Panc1 (cell line): ENCODE results near the gene YY1. TPM values are rescaled to one million over a fixed set of nuclear protein-coding genes. Genes with fewer than 3 reads are reported as not detected.
A peak's percentile ranks its signal among the peaks of the same experiment; 100 is the strongest.

Source experiments
- ATAC-seq: fragments of 200-7000 bp; cut with Tn5 transposase; 2 replicates; pipeline ENCODE4 v1.9.1; 2020; ENCODE audit warnings: mild to moderate bottlenecking, moderate library complexity
- Bru-seq: library from RNA; stranded (reverse); fragments of 400-500 nt; gene quantifications from one replicate; lab custom pipeline; 2021; lab: Mats Ljungman, UMichigan
- BruChase-seq, 2 experiments: library from RNA; stranded (reverse); fragments of 400-500 nt; gene quantifications; one replicate each; lab custom pipeline; 2021; lab: Mats Ljungman, UMichigan
- BruUV-seq: library from RNA; stranded (reverse); fragments of 400-500 nt; replicated peaks from 2 replicates; lab custom pipeline; 2021; lab: Mats Ljungman, UMichigan
- CTCF ChIA-PET: fragments of 300-600 bp; sonication (Branson Sonifier 250); formaldehyde crosslinking; loops from one replicate; lab custom pipeline; 2022; ENCODE audit warnings: antibody characterized with exemption; lab: Charles Lee
- POLR2A ChIA-PET: fragments of 300-600 bp; sonication (Branson Sonifier 250); formaldehyde crosslinking; loops from one replicate; lab custom pipeline; 2022; ENCODE audit warnings: antibody characterized with exemption; lab: Charles Lee
- DNase-seq: peaks from one replicate; pipeline ENCODE4 v3.0.0-alpha.2; 2010; ENCODE audit warnings: low read depth, low spot score
- H3K27ac ChIP-seq: 2 replicates; pipeline ENCODE4 v1.5.1; 2011; ENCODE audit warnings: mild to moderate bottlenecking, low read length, inconsistent platforms
- H3K27me3 ChIP-seq: fragments of 200-500 bp; sonication (Bioruptor generic); 2 replicates; pipeline ENCODE4 v1.6.0; 2014; ENCODE audit warnings: low read length, inconsistent platforms; ENCODE audit not compliant: control insufficient read depth, insufficient read depth
- H3K36me3 ChIP-seq: fragments of 200-500 bp; sonication (Bioruptor generic); 2 replicates; pipeline ENCODE4 v1.5.1; 2014; ENCODE audit warnings: inconsistent platforms, mild to moderate bottlenecking, low read length, moderate library complexity; ENCODE audit not compliant: control insufficient read depth, insufficient read depth
- H3K4me1 ChIP-seq: 2 replicates; pipeline ENCODE4 v1.5.1; 2011; ENCODE audit warnings: inconsistent platforms, mild to moderate bottlenecking, low read length, moderate library complexity; ENCODE audit not compliant: control insufficient read depth, insufficient read depth
- H3K4me3 ChIP-seq, 2 experiments: 2 replicates each; pipeline ENCODE4 v1.5.1; 2011 to 2012; ENCODE audit warnings: low read depth in 2 of 2, low read length in 2 of 2, mild to moderate bottlenecking in 2 of 2, inconsistent platforms in 1 of 2, moderate library complexity in 1 of 2
- H3K9me3 ChIP-seq: fragments of 200-500 bp; sonication (Bioruptor generic); 2 replicates; pipeline ENCODE4 v1.5.1; 2014; ENCODE audit warnings: low read depth, mild to moderate bottlenecking, inconsistent platforms, low read length, moderate library complexity; ENCODE audit not compliant: control insufficient read depth, insufficient read depth
- POLR2AphosphoS5 ChIP-seq: IDR thresholded peaks from 2 replicates; pipeline ENCODE4 v1.6.1; 2012; ENCODE audit warnings: mild to moderate bottlenecking, low read depth, low read length, moderate library complexity
- SIN3A ChIP-seq: IDR thresholded peaks from 2 replicates; pipeline ENCODE4 v1.6.1; 2012; ENCODE audit warnings: low read depth, mild to moderate bottlenecking, low read length, moderate library complexity, borderline replicate concordance; ENCODE audit not compliant: insufficient read depth
- TCF7L2 ChIP-seq: IDR thresholded peaks from 2 replicates; pipeline ENCODE4 v1.6.1; 2011; ENCODE audit warnings: mild to moderate bottlenecking, low read depth, low read length, inconsistent platforms
- in situ Hi-C: cut with HindIII; loops from 2 replicates; pipeline ENCODE4 v1.10.0; 2016; ENCODE audit warnings: low sequenced_read_pairs, low pct_unique_long_range_greater_than_20kb
- intact Hi-C: fragments of 100-400 bp; cut with micrococcal nuclease; formaldehyde crosslinking; loops from one replicate; pipeline ENCODE4 v1.10.0; 2022; ENCODE audit not compliant: unreplicated experiment
- long read RNA-seq: library from polyadenylated mRNA; unstranded; transcript quantifications from one replicate; pipeline ENCODE4 v2.0.0, GENCODE V29; 2021; ENCODE audit not compliant: unreplicated experiment
- polyA plus RNA-seq: library from polyadenylated mRNA; unstranded; fragments of >200 nt; gene quantifications from one replicate; pipeline ENCODE4 v1.2.1, GENCODE V29; 2012; ENCODE audit warnings: missing spikeins; ENCODE audit not compliant: insufficient read length
- total RNA-seq: library from RNA; stranded (reverse); gene quantifications from one replicate; pipeline ENCODE4 v1.2.1, GENCODE V29; 2021; ENCODE audit not compliant: unreplicated experiment
- TF ChIP-seq, protein P1 (sequence below): fragments of 450-650 bp; IDR thresholded peaks from 2 replicates; pipeline ENCODE4 v1.5.1; 2017; ENCODE audit warnings: mild to moderate bottlenecking
- TF ChIP-seq, protein P2 (sequence below), 2 experiments: IDR thresholded peaks; 2 replicates each; pipeline ENCODE4 v1.6.1; 2011 to 2012; ENCODE audit warnings: low read depth in 2 of 2, control low read depth in 1 of 2, low read length in 1 of 2, mild to moderate bottlenecking in 1 of 2, moderate library complexity in 1 of 2; ENCODE audit not compliant: insufficient read depth in 1 of 2

YY1 gene
- total RNA-seq = 71.3 TPM
- 39.7 TPM for polyA plus RNA-seq
- percentile 84 among the genes with signal in this experiment for Bru-seq, nascent RNA
- BruChase-seq, experiment 1, labeled RNA remaining after a 2-hour chase = percentile 88 among the genes with signal in this experiment
- BruChase-seq, experiment 2, labeled RNA remaining after a 6-hour chase = percentile 93 among the genes with signal in this experiment
- long read RNA-seq, full-length matches to known transcripts = 73 of 100 reads
- long read RNA-seq, partial matches to known transcripts = 4 of 100 reads
- long read RNA-seq, other reads (novel, unspliced or antisense) = 23 of 100 reads

DNA sequence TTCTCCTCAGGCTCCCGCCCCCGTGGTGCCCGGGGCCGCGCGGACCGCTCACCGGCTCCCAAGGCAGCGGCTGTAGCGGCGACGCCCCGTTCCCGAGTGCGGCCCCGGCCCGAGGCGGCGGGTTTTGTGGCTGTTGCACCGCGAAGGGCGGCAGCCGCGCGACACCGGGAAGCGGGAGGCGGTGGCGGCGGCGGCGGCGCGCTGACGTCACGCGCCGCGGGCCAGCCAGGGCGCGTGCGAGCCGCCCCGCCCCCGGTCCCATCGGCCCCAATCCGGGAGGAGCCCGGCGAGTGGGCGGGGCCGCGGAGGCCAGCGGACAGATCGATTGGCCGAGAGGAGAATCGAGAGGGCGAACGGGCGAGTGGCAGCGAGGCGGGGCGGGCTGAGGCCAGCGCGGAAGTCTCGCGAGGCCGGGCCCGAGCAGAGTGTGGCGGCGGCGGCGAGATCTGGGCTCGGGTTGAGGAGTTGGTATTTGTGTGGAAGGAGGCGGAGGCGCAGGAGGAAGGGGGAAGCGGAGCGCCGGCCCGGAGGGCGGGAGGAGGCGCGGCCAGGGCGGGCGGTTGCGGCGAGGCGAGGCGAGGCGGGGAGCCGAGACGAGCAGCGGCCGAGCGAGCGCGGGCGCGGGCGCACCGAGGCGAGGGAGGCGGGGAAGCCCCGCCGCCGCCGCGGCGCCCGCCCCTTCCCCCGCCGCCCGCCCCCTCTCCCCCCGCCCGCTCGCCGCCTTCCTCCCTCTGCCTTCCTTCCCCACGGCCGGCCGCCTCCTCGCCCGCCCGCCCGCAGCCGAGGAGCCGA lies at the start of gene YY1:
TSS of gene YY1 (plus strand) at position 726 of the 792 bp plus-strand sequence. CDS start 101 bp downstream, outside the sequence.
- ATAC-seq = peak; percentile 91
- POLR2A ChIA-PET = interaction anchor here (0.6 kb wide), 1 partner anchor 13 kb away, joined by 14 read pairs; no protein-coding TSS in a partner anchor
- no peak for DNase-seq
- no TSS peak for BruUV-seq
- in situ Hi-C loops = no loop called here
- H3K4me1 ChIP-seq = peaks cover 19% of the 10 kb centered on the region
- H3K27ac ChIP-seq = peak within 1 kb of the TSS; percentile 93
- H3K36me3 ChIP-seq = peaks cover 3% of the 10 kb centered on the region; the same call in 1 of the 2 replicates
- intact Hi-C loops = no loop called here
- H3K9me3 ChIP-seq = no peaks in the 10 kb centered on the region
- no peaks in the 10 kb centered on the region for H3K27me3 ChIP-seq
- peak within 1 kb of the TSS; percentile 77 to 94 for H3K4me3 ChIP-seq
- TF ChIP-seq POLR2AphosphoS5 = peak; percentile 49; the same call in 1 of the 2 replicates
- TF ChIP-seq, protein P1, sequence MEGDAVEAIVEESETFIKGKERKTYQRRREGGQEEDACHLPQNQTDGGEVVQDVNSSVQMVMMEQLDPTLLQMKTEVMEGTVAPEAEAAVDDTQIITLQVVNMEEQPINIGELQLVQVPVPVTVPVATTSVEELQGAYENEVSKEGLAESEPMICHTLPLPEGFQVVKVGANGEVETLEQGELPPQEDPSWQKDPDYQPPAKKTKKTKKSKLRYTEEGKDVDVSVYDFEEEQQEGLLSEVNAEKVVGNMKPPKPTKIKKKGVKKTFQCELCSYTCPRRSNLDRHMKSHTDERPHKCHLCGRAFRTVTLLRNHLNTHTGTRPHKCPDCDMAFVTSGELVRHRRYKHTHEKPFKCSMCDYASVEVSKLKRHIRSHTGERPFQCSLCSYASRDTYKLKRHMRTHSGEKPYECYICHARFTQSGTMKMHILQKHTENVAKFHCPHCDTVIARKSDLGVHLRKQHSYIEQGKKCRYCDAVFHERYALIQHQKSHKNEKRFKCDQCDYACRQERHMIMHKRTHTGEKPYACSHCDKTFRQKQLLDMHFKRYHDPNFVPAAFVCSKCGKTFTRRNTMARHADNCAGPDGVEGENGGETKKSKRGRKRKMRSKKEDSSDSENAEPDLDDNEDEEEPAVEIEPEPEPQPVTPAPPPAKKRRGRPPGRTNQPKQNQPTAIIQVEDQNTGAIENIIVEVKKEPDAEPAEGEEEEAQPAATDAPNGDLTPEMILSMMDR = no peak
- CTCF ChIA-PET = no interaction called here

DNA sequence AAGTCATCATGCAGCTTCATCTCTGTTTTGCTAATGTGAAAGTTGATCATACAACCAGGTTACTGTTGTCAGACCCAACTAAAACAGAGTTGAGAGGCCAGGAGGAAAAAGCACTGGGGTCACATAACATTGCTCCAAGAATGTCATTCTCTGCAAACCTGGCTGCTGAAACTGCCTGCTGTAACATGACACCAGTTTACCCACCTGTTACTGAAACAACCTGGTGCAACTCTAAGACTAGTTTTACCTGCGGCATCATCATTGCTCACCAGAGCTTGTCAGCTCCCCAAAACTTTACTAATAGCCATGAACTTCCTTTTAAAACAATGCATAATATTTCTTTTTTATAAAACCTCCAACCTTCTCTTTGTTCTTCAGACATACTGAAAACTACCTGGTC lies 48.8 kb upstream of the YY1 start:
- TF ChIP-seq, protein P2, sequence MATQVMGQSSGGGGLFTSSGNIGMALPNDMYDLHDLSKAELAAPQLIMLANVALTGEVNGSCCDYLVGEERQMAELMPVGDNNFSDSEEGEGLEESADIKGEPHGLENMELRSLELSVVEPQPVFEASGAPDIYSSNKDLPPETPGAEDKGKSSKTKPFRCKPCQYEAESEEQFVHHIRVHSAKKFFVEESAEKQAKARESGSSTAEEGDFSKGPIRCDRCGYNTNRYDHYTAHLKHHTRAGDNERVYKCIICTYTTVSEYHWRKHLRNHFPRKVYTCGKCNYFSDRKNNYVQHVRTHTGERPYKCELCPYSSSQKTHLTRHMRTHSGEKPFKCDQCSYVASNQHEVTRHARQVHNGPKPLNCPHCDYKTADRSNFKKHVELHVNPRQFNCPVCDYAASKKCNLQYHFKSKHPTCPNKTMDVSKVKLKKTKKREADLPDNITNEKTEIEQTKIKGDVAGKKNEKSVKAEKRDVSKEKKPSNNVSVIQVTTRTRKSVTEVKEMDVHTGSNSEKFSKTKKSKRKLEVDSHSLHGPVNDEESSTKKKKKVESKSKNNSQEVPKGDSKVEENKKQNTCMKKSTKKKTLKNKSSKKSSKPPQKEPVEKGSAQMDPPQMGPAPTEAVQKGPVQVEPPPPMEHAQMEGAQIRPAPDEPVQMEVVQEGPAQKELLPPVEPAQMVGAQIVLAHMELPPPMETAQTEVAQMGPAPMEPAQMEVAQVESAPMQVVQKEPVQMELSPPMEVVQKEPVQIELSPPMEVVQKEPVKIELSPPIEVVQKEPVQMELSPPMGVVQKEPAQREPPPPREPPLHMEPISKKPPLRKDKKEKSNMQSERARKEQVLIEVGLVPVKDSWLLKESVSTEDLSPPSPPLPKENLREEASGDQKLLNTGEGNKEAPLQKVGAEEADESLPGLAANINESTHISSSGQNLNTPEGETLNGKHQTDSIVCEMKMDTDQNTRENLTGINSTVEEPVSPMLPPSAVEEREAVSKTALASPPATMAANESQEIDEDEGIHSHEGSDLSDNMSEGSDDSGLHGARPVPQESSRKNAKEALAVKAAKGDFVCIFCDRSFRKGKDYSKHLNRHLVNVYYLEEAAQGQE (IDR thresholded peaks at IDR 0.05; ENCODE audit: insufficient read depth in 1 of 2, low read depth in 2 of 2, low read length in 1 of 2) = no peak
- TF ChIP-seq POLR2AphosphoS5 (no peak), SIN3A (no peak), TCF7L2 (no peak)
- TF ChIP-seq, protein P1 = no peak
- in situ Hi-C loops = no loop called here
- no TSS peak for BruUV-seq
- no peaks in the 10 kb centered on the region for H3K27me3 ChIP-seq
- no peaks in the 10 kb centered on the region for H3K36me3 ChIP-seq
- ChIA-PET POLR2A (no interaction called here), CTCF (no interaction called here)
- no peak for ATAC-seq
- H3K4me1 ChIP-seq = peaks cover 8% of the 10 kb centered on the region
- intact Hi-C loops = no loop called here
- H3K27ac ChIP-seq = no peak overlapping the region
- no peaks in the 10 kb centered on the region for H3K9me3 ChIP-seq
- no peak for DNase-seq
- H3K4me3 ChIP-seq = no peak overlapping the region
